ENCODE results near the gene CEP295NL.

DNA sequence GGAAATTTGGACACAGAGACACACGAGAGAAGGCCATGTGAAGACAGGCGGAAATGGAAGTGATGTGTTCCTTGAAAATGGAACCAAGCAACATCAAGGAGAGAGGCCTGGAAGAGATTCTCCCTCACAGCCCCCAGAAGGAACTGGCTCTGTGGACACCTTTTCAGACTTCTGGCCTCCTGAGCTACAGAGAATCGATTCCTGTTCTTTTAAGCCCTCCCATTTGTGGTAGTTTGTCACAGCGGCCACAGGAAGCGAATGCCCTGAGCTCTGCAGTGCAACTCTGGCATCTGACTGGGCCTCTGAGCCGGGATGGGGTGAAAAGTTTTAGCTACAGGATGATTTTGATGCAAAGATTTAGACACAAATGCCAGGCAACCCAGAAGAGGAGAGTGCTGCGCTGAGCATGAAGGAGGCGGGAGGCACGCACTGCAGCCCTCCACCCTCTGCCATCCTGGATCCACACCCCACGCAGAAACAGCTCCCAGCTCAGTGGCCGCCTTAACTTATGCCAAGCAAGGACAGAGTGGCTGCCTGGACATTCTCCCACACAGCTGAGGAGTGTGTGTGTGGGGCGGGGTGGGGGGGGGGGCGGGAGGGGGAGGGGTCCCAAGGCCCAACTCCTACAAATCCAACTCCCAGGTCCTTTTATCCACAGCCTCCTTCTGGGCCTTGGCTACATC, 20.0 kb upstream of the CEP295NL start:
- TF ChIP-seq, protein P1, sequence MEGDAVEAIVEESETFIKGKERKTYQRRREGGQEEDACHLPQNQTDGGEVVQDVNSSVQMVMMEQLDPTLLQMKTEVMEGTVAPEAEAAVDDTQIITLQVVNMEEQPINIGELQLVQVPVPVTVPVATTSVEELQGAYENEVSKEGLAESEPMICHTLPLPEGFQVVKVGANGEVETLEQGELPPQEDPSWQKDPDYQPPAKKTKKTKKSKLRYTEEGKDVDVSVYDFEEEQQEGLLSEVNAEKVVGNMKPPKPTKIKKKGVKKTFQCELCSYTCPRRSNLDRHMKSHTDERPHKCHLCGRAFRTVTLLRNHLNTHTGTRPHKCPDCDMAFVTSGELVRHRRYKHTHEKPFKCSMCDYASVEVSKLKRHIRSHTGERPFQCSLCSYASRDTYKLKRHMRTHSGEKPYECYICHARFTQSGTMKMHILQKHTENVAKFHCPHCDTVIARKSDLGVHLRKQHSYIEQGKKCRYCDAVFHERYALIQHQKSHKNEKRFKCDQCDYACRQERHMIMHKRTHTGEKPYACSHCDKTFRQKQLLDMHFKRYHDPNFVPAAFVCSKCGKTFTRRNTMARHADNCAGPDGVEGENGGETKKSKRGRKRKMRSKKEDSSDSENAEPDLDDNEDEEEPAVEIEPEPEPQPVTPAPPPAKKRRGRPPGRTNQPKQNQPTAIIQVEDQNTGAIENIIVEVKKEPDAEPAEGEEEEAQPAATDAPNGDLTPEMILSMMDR (IDR thresholded peaks at IDR 0.05) = no peak
- no peak for TF ChIP-seq POLR2A (IDR thresholded peaks at IDR 0.05)
